T-helper 1 cell treated with Interleukin-12 subunit alpha and Interleukin-12 subunit beta and Interleukin-4 antibody, amounts not matched to agents 30 μg/mL and 1 μg/mL, for 36 hours (primary cell): ENCODE measurements around the gene LSM10.

Source experiments
- H3K27ac Mint-ChIP-seq: one replicate; pipeline ENCODE4 v1.8.0; 2021; ENCODE audit warnings: mild to moderate bottlenecking, mixed read lengths
- H3K27me3 Mint-ChIP-seq: one replicate; pipeline ENCODE4 v1.8.0; 2021; ENCODE audit warnings: low read depth, mixed read lengths
- H3K36me3 Mint-ChIP-seq: one replicate; pipeline ENCODE4 v1.8.0; 2021; ENCODE audit warnings: low read depth, mixed read lengths
- H3K4me1 Mint-ChIP-seq: one replicate; pipeline ENCODE4 v1.8.0; 2021; ENCODE audit warnings: low read depth, mixed read lengths
- H3K4me3 Mint-ChIP-seq: one replicate; pipeline ENCODE4 v1.8.0; 2021; ENCODE audit warnings: mild to moderate bottlenecking, moderate library complexity, mixed read lengths
- H3K9me3 Mint-ChIP-seq: one replicate; pipeline ENCODE4 v1.8.0; 2021; ENCODE audit warnings: mixed read lengths

LSM10 gene

DNA sequence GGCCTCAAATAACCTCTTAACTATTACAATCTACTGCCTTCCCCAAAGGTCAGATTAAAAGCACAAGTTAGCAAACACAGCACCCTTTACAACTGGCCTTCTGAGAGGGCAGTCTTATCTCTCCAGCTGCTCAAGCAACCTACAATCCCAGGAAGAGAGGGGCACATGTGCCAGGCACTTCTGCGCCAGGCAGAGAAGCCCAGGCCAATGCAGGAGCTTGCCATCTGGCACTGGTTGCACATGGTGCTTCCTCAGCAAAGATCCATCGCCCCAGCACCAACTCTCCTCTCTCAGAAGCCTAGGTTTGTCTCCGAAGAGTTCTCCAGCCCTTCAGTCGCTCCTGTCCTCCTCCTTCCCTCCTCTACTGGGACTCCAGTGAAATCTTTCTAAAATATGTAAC is 14.5 kb downstream of the LSM10 start:
- Mint-ChIP-seq H3K9me3 (no peaks in the 10 kb centered on the region), H3K36me3 (peaks cover 24% of the 10 kb centered on the region), H3K4me3 (no peak overlapping the region), H3K4me1 (peaks cover 49% of the 10 kb centered on the region), H3K27ac (no peak overlapping the region), H3K27me3 (no peaks in the 10 kb centered on the region)

- H3K27me3 Mint-ChIP-seq = no peaks in the 10 kb centered on the region
- peaks cover 25% of the 10 kb centered on the region for H3K36me3 Mint-ChIP-seq
- no peaks in the 10 kb centered on the region for H3K9me3 Mint-ChIP-seq
- no peak overlapping the region for H3K27ac Mint-ChIP-seq
- peaks cover 52% of the 10 kb centered on the region for H3K4me1 Mint-ChIP-seq
- H3K4me3 Mint-ChIP-seq = no peak overlapping the region
These were observed 15.0 kb downstream of the LSM10 start for GRCh38 chr1:36382669-36383068.

- Mint-ChIP-seq H3K4me1 (peaks cover 51% of the 10 kb centered on the region), H3K9me3 (no peaks in the 10 kb centered on the region), H3K27me3 (no peaks in the 10 kb centered on the region), H3K36me3 (peaks cover 24% of the 10 kb centered on the region), H3K27ac (no peak overlapping the region), H3K4me3 (no peak overlapping the region)
These were observed 15.5 kb downstream of the LSM10 start for GRCh38 chr1:36382231-36382630.

DNA sequence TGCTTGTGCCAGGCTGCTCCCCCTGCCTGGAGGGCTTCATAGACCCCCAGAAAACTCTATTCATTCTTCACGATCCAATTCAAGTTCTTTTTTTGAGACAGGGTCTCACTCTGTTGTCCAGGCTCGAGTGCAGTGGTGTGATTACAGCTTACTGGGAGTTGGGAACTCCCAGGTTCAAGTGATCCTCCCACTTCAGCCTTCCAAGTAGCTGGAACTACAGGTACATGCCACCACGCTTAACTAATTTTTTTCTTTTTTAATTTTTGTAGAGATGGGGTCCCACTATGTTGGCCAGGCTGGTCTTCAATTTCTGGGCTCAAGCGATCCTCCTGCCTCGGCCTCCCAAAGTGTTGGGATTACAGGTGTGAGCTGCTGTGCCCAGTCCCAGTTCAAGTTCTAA is 16.3 kb downstream of the LSM10 start:
- peaks cover 44% of the 10 kb centered on the region for H3K4me1 Mint-ChIP-seq
- no peaks in the 10 kb centered on the region for H3K9me3 Mint-ChIP-seq
- peaks cover 24% of the 10 kb centered on the region for H3K36me3 Mint-ChIP-seq
- H3K27me3 Mint-ChIP-seq = no peaks in the 10 kb centered on the region
- H3K4me3 Mint-ChIP-seq = no peak overlapping the region
- H3K27ac Mint-ChIP-seq = no peak overlapping the region

DNA sequence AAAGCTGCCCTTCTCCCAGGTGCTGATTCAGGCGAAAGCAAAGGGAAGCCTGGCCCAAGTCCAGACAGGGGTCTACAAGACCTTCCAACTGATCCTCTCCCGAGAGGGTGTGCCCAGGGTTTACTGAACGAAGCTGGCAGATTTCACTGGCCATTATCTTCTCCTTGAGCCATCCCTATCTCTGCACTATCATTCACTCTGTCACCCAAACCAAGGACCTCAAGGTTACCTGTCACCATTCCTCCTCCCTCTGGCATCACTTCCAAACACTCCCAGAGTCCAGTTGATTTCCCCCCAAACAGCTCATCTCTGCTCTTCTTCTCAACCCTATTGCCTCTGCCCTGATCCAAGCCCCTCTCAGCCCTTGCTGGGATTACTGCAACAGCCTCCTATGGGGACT is 16.9 kb downstream of the LSM10 start:
- Mint-ChIP-seq H3K4me1 (peaks cover 49% of the 10 kb centered on the region), H3K27ac (no peak overlapping the region), H3K27me3 (no peaks in the 10 kb centered on the region), H3K36me3 (peaks cover 24% of the 10 kb centered on the region), H3K4me3 (no peak overlapping the region), H3K9me3 (no peaks in the 10 kb centered on the region)

GRCh38 chr1:36380143-36380619 is 17.5 kb downstream of the LSM10 start:
- no peaks in the 10 kb centered on the region for H3K27me3 Mint-ChIP-seq
- no peaks in the 10 kb centered on the region for H3K9me3 Mint-ChIP-seq
- no peak overlapping the region for H3K4me3 Mint-ChIP-seq
- H3K27ac Mint-ChIP-seq = peak overlapping the region; percentile 7
- peaks cover 51% of the 10 kb centered on the region for H3K4me1 Mint-ChIP-seq
- peaks cover 24% of the 10 kb centered on the region for H3K36me3 Mint-ChIP-seq

DNA sequence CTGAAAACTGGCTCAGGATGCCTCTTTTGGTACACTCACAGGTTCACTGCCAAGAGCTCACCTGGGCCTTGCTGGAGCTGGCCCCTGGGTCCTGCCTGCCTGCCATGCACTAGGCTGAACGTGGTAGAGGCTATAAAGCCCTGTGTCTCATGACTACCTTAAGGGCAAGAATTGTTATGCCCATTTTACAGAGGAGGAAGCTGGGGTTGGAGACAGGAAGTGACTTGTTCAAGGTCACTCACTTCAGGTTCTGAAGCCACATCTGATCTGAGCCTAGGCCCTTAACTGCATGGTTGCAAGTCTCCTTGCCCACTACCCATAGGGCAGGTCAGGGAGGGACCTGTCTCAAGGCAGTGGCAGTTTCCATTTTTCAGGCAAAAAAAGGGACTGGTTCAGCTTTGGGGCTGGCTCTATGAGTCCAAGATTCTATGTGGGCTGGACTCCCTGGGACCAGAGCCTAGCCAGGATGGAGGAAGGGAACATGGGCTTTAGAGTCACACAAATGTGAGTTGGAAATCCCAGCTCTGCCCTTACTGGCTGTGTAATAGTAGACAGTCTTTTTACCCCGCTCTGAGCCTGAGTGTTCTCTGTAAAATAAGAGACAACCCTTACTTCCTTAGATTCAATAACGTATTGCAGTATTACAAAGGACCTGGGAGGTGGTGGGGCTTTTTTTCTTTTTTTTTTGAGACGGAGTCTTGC is 19.8 kb downstream of the LSM10 start:
- Mint-ChIP-seq H3K9me3 (no peaks in the 10 kb centered on the region), H3K36me3 (peaks cover 15% of the 10 kb centered on the region), H3K4me3 (no peak overlapping the region), H3K27me3 (no peaks in the 10 kb centered on the region), H3K4me1 (peaks cover 59% of the 10 kb centered on the region), H3K27ac (peak overlapping the region; percentile 76)

DNA sequence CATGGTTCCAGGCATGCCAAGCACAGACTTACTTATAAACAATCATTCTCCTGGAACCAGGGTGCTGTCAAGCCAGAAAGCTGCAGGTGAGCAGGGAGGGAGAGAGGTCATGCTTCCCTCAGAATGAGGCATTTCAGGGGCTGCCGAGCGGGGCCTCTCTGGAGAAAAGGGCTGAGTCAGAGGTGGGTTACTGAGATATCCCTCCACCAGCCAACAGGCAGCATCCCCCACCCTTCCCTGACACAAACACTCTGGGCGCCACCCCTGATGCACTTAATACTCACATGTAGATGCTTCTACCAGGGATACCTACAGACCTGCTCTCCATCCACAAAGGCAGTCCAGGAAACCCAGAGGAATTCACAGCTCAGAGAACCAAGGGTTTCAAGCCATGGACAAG is 25.1 kb downstream of the LSM10 start:
- Mint-ChIP-seq H3K9me3 (no peaks in the 10 kb centered on the region), H3K27me3 (no peaks in the 10 kb centered on the region), H3K4me3 (no peak overlapping the region), H3K4me1 (peaks cover 49% of the 10 kb centered on the region), H3K27ac (peak overlapping the region; percentile 70), H3K36me3 (peaks cover 4% of the 10 kb centered on the region)

- Mint-ChIP-seq H3K4me3 (no peak overlapping the region), H3K4me1 (peaks cover 52% of the 10 kb centered on the region), H3K27ac (peak overlapping the region; percentile 32)
These were observed 28.4 kb downstream of the LSM10 start for GRCh38 chr1:36369061-36369861.

DNA sequence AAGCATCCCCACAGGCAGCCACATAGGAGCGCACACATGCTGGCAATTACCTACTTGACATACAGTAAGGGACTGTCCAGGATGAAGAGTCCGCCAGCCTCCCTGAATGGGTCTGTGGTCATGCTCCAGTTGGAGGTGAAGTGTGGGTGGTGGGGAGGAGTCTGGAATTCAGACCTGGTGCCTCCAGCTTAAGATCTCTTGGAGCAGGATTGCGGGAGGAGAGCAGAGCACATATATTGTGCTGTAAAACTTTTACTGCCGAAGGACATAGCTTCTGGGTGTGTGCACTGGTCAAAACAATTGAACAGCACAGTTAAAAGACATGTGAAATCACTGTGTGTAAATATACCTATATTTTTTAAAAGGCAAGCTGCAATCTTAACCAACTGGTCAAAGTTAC is 29.9 kb downstream of the LSM10 start:
- no peaks in the 10 kb centered on the region for H3K27me3 Mint-ChIP-seq
- H3K4me1 Mint-ChIP-seq = peaks cover 37% of the 10 kb centered on the region
- H3K4me3 Mint-ChIP-seq = no peak overlapping the region
- peaks cover 12% of the 10 kb centered on the region for H3K36me3 Mint-ChIP-seq
- no peaks in the 10 kb centered on the region for H3K9me3 Mint-ChIP-seq
- peak overlapping the region; percentile 36 for H3K27ac Mint-ChIP-seq

More at GRCh38 chr1:36369061-36369861, 28.4 kb downstream of the LSM10 start:
- no peaks in the 10 kb centered on the region for H3K9me3 Mint-ChIP-seq
- H3K36me3 Mint-ChIP-seq = peaks cover 8% of the 10 kb centered on the region
- no peaks in the 10 kb centered on the region for H3K27me3 Mint-ChIP-seq

DNA sequence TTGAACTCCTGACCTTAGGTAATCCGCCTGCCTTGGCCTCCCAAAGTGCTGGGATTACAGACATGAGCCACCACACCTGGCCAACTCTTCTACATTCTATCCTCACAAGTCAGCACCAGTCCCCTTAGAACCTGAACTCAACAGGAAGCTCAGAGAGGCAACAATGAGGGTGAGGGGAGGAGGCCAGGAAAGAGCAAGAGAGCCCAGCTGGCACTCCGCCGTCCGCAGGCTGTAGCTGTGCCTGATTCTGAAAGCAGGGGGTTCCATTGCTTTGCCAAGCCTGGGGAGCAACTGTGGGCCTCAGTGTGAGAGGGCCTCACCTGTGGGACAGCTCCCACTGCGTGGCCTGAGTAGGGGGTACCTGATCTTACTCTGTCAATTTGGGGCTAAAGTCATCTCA is 30.6 kb downstream of the LSM10 start:
- Mint-ChIP-seq H3K27me3 (no peaks in the 10 kb centered on the region), H3K27ac (peak overlapping the region; percentile 90), H3K4me1 (peaks cover 32% of the 10 kb centered on the region), H3K9me3 (no peaks in the 10 kb centered on the region), H3K36me3 (peaks cover 13% of the 10 kb centered on the region), H3K4me3 (no peak overlapping the region)

DNA sequence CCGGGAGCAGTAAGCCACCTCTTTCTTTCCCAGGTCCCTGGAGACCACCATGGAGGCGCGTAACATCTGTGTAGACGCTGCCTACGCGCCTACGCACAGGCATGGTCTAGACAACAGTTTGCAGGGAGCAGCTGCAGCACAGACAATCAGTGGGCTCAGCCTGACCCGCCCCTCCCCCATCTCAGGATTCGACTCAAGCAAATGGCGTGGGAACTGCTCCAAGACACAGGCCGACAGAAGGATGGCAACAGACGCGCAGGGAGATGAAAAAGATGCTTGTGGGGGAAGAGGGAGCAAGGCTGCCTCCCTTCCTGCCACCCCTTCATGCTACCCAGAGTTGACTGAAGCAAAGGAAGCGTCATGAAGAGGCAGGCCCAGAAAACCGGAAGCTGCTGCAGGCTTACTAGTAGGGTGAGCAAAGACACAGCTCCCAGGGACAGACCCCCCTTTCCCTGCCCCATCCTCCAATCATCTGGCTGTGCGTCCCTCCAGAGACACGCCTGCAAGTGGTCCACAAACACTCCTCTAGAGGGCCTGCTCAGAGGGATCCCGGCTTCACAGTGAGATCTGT is 31.5 kb downstream of the LSM10 start:
- Mint-ChIP-seq H3K27ac (peak overlapping the region; percentile 90), H3K27me3 (no peaks in the 10 kb centered on the region), H3K9me3 (no peaks in the 10 kb centered on the region), H3K4me3 (peak overlapping the region; percentile 60), H3K4me1 (peaks cover 32% of the 10 kb centered on the region), H3K36me3 (peaks cover 15% of the 10 kb centered on the region)

GRCh38 chr1:36365381-36365780 is 32.3 kb downstream of the LSM10 start:
- Mint-ChIP-seq H3K9me3 (no peaks in the 10 kb centered on the region), H3K27me3 (no peaks in the 10 kb centered on the region), H3K4me1 (peaks cover 32% of the 10 kb centered on the region), H3K27ac (peak overlapping the region; percentile 52), H3K4me3 (no peak overlapping the region), H3K36me3 (peaks cover 15% of the 10 kb centered on the region)

DNA sequence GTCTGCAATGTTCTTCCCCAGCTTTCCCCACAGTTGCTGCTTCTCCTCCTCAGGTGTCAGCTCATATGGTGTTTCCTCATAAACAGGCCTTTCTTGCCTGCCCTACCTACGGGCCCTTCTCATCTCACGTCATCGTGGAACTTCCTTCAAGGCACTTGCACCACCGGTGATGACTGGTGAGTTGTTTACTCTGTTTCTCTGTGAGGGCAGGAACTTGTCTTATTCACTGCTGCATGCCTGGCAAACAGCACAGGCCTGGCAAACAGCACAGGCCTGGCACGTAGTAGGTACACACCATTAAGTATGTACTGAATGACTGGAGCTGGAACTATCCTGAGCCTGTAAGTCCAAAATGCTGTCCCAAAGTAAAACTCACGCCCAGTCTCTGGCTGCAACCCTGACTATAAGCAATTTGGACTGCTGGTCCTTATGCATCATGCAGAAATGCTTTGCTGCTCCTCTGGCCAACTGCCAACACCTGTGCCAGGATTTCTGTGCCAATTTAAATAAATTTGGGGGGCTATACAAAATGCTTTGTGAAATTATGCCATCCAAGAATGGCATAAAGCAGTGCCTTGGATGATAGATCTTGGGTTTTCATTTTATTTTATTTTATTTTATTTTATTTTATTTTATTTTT is 37.7 kb downstream of the LSM10 start:
- Mint-ChIP-seq H3K36me3 (peaks cover 32% of the 10 kb centered on the region), H3K27ac (peak overlapping the region; percentile 86), H3K27me3 (no peaks in the 10 kb centered on the region), H3K4me3 (no peak overlapping the region), H3K4me1 (peaks cover 11% of the 10 kb centered on the region), H3K9me3 (no peaks in the 10 kb centered on the region)
